NCI-H1417 treated with DMSO at 0.1 percent for 48 hours (cell line): Measurements from ENCODE around the gene ALDH3B2.
"Not testable (repeated sequence)": the region's sequence is repeated elsewhere in the genome, so short reads cannot be mapped to it uniquely, and the experiment has no call there.

ENCODE experiments used
- DNase-seq: peaks from one replicate; lab custom pipeline; 2025; lab: John Stamatoyannopoulos, UW

Gene ALDH3B2

DNA sequence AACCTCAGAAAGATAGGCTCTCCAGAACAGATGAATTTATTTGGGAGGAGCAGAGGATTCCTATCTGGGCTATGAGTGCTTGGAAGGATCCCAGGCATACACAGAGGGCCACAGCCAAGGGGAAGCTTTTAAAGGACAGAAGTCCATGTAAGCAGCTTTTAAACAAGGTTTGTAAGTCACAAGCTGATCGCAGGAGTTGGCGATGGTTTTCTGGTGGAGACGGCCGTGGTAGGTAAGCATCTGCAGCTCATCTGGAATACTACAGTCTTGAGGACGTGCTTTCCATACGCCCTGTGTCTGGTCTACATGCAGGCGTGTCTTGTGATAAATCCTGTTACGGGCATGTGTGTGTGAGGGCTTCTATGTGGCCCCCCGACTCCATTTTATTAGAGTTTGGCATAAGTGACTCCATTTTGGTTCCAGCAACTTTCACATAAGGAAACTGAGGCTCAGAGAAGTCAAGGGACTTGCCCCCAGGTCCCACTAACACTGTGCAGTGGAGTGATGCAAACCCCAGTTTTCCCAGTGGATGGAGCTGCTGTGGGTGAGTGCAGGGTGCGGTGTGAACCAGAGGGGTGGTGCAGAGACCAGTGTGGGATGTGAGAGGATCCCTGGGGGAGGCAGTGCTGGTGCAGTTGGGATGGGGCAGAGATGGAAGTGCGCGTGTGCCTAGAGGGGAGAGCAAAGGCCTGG lies 12.1 kb downstream of the ALDH3B2 start:
- DNase-seq = no peak

DNA sequence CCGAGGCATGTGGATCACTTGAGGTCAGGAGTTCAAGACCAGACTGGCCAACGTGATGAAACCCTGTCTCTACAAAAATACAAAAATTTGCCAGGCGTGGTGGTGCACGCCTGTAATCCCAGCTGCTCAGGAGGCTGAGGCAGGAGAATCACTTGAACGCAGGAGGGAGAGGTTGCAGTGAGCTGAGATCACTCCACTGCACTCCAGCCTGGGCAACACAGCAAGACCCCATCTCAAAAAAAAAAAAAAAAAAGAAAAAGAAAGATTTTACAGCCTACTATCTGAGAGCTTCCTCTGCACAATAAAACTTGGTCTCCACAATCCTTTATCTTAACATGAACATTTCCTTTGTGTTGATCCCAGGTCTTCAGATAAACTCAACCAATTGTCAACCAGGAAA lies 13.7 kb downstream of the ALDH3B2 start:
- DNase-seq = not testable (repeated sequence)

DNA sequence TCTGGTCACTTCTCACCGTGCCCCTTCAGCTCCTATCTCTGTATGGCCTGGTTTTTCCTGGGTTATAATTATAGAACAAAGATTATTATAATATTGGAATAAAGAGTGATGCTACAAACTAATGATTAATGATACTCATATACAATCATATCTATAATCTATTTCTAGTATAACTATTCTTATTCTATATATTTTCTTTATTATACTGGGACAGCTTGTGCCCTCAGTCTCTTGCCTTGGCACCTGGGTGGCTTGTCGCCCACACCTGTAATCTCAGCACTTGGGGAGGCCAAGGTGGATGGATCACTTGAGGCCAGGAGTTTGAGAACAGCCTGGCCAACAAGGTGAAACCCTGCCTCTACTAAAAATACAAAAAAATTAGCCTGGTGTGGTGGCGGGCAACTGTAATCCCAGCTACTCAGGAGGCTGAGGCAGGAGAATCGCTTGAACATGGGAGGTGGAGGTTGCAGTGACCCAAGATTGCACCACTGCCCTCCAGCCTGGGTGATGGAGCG lies 14.7 kb downstream of the ALDH3B2 start:
- DNase-seq = not testable (repeated sequence)

DNA sequence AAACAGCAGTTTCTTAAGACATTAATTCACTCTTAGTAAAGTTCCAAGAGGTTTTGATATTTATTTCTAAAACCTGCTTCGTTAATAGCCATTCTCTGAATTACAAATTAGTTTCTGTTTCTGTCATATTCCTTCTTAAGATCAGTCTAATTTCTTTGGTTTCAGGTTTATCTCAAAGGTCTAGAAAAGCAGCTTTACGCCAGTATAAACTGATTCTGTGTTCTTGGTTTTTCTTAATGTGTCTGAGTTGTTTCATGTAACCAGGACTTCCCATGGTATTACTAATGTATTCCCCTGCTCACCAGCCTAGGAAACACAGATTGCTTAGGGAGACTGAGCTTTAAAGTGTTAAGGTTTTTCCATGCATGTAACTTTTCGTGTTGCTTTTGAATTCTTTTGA lies 17.1 kb downstream of the ALDH3B2 start:
- no peak for DNase-seq

DNA sequence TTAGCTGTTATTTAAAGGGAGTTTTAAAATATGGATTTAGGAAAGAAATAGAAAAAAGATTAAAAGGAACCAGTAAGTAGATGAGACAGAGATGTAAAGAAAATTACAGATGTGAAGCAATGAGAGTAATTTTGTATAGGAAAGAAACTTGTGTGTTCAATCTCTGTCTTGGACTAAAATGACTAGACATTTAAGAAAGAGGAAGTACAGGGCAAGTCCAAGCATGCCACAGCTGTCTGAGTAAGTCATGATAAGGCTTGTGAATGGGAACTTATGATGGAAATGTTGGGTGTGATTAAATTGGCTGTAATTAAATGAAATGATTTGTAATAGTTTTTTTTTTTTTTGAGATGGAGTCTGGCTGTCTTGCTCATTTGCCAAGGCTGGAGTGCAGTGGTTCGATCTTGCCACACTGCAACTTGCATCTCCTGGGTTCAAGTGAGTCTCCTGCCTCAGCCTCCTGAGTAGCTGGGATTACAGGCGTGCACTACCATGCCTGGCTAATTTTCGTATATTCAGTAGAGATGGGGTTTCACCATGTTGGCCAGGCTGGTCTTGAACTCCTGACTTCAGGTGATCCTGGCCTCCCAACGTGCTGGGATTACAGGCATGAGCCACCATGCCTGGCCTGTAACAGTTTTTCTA lies 18.0 kb downstream of the ALDH3B2 start:
- no peak for DNase-seq

DNA sequence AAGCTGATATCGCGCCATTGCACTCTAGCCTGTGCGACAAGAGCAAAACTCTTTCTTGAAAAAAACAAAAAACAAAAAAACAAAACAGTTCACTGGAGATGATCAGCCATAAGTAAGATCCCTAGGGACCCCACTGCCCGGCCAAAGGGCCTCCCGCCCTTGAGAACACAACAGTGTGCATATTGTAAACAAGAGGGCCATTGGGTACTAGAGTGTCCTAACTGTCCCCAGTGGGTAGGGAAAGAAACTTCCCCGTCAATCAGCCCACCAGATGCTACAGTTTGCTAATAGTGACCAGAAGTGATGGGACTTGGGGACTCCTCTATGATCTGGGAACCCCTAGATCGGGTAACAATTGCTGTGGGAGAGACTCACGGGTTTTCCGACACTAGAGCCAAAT lies 20.2 kb downstream of the ALDH3B2 start:
- DNase-seq = no peak

DNA sequence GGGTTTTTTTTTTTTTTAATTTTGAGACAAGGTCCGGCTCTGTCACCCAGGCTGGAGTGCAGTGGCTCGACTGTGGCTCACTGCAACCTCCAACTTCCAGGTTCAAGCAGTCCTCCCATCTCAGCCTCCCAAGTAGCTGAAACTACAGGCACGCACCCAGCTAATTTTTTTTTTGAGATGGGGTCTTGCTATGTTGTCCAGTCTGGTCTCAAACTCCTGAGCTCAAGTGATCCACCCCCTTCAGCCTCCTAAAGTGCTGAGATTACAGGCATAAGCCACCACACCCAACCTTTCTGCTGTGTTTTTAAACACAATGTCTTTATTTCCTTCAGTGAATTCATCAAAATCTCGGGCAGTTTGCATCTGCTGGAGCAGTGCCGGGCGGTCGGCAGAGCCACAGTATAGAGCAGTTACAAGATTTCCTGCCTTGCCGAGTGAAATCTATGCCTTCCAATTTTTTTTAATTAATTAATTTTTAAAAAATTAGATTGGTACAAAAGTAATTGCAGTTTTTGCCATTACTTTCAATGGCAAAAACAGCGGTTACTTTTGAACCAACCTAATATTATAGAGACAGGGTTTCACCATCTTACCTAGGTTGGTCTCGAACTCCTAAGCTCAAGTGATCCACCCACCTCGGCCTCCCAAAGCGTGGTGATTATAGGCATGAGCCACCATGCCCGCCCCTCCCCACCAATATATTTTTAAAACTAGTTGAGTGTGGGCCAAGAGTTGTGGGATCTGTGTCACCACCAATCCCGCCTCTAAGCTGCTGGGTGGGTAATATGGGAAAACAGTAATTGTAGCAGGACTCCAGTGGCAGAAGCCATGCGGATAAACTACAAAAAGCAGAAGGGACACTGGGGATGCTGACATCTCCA lies 21.2 kb downstream of the ALDH3B2 start:
- no peak for DNase-seq

DNA sequence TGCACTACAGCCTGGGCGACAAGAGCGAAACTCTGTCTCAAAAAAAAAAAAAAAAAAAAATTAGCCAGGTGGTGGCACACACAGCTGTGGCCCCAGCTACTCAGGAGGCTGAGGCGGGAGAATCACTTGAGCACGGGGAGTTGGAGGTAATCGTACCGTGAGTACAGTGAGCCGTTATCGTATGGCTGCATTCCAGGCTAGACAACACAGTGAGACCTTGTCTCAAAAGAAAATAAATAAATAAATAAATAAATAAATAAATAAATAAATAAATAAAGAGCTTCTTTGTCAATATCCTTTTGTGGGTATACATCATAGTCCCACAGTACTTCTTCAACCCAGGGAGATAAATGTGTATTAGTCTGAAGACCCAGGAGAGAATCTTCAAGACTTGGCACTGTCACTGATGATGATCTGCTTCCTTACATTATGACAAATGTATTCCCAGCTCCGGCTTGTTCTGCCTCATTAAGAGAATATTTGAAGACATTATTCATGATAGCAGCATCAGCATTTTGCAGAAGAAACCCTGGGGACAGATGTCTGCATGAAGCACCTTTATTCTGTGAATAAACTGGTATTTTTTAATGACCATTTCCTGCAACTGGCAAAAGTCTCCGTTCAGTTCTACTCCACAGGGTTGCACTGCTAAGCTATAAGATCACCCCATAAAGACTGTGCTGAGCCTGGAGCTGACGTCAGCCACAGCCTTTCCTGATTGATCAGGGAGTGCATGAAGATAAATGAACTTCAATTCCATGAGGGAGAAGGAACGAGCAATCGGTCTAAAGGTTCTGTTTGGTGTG lies 22.2 kb downstream of the ALDH3B2 start:
- no peak for DNase-seq

DNA sequence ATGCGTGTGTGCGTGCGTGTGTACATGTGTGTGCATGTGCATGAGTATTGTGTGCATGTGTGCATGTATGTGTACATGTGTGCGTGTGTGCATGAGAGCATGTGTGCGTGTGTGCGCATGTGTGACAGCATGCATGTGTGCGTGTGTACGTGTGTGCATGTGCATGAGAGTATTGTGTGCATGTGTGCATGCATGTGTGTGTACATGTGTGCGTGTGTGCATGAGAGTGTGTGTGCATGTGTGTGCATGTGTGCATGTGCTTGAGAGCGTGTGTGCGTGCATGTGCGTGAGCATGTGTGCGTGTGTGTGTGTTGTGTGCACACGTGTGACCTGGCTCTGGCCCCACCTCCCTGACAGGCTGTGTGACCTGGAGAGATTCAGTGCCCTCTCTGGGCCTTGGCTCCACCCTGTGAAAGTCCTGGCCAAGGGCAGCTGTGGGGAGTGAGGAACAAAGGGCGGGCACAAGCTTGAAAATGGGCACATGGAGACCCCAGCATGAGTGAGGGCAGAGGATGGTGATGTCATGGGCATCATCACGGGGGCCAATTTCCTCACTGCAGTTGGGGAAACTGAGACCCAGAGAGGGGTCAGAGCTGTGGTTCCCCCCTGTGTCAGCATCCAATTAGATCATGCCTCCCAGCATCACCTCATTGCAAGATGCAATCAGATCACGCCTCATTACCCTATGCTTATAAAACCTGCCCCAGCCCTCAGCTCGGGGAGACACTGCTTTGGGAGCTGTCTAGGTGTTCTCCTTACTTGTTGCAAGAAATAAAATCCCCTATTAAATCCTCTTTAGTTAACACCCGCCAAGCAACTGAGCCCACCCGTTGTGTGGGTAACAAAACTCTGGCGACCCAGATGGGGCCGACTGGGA lies 24.6 kb downstream of the ALDH3B2 start:
- DNase-seq = no peak

DNA sequence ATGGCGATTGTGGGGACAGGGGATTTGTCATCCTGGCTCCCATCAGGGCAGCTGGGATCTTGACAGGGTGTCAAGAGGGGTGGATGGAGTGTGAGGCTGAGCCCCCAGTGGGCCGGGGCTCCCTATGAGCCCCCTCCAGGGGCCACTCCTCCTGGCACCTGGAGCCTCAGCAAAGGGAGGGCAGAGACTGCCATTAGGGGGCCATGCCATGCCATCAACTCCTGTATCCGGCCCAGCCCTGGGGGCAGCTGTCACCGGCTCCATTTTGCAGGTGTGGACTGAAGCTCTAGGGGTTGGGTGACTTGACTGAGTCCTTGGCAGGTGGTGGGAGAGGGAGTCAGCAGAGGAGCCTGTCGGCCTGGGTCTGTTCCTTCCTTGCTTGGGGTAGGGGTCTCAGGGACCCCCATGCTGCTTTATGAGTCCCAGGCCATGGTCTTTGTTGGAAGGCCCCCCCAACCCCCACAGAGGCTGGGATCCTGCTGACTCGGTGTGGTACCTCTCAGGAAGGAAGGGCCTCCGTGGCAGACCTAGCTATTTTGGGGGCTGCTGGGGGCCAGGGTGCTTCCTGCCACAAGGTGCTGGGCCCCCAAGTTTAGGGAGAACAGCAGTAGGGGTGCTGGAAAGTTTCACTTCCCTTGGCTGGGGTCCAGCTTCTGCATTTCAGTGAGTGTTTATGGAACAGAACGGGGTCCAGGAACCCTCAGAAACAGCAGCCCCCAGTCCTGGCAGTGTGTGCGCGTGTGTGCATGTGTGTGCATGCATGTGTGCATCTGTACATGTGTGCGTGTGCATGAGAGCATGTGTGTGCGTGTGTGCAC lies 25.4 kb downstream of the ALDH3B2 start:
- DNase-seq = no peak

DNA sequence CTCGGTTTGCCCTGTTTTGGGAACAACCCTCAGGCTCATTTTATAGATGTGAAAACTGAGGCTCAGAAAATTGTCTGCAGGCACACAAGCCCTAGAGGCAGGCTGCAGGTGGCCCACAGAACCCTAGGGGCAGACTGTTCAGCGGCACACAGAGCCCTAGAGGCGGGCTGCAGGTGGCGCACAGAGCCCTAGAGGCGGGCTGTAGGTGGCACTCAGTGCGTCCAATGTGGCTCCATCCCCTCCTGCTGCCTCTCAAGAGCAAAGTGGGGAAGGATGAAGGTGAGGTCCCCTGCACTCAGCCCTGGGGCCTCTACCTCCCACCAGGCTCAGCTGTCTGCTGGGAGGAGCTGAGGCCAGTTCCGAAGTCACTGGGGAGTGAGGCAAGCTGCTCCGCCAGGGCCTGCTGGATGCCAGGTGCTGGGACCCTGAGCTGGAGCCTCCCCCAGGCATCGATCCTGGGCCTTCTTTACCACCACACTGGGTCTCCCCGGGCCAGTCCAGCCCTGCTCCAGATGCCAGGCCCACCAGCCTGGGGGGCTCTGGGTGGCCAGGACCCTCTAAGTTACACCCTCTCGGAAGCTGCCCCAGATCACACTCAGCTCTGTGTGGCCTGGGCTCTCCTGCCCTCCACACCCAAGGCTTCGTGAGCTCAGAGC lies 26.2 kb downstream of the ALDH3B2 start:
- DNase-seq = no peak

DNA sequence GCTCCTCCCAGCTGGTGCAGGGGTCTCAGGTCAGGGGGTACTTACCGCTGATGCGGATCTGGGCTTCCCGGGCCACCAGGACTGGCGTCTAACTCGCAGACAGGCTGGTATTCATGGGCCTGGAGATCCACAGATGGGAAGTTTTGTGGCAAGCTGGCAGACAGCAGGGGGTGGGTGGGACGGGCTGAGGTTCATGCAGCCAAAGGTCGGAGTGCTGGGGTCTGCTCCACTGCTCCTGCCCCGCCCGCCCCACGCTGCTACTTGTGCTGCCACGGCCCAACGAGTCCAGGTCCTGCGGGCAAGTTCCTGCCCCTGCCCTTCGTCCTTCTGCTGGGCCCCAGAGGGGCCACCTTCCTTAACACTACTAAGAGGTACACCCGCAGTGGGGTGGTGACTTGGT lies 27.0 kb downstream of the ALDH3B2 start:
- DNase-seq = no peak

DNA sequence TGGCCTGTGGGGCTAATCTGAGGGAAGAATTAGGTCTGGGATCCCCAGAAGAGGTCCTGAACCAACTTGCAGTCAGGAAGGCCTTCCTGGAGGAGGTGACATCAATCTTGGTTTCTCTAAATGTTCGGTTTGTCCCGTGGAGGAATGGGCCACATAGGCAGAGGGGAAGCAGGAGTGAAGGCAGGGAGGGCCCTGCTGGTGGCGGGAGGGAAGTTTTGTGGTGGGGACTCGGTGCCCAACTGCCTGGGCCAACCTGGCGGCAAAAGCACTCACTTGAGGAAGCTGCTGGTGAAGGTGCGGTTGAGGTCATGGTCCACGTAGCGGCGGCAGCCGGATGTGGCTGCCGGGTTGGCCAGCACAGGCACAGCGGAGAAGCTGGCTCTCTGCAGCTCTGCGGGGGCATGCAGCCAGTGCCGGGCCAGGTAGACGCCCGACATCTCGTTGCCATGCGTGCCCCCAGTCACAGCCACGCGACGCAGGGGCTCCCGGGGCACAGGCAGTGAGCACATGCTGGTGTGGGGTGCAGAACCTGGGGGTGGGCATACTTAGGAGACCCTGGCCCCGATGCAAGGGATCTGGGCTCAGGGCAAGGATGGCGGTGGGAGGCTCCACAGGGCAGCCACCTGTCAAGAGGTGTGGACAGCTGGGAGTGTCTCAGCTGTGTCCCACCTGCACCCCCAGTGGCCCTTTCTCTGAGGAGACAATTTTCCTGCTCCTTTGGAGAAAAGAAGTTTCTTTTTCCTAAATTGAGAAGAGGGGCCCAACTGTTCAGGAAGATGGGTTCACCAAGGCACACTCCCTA lies 27.7 kb downstream of the ALDH3B2 start:
- no peak for DNase-seq

DNA sequence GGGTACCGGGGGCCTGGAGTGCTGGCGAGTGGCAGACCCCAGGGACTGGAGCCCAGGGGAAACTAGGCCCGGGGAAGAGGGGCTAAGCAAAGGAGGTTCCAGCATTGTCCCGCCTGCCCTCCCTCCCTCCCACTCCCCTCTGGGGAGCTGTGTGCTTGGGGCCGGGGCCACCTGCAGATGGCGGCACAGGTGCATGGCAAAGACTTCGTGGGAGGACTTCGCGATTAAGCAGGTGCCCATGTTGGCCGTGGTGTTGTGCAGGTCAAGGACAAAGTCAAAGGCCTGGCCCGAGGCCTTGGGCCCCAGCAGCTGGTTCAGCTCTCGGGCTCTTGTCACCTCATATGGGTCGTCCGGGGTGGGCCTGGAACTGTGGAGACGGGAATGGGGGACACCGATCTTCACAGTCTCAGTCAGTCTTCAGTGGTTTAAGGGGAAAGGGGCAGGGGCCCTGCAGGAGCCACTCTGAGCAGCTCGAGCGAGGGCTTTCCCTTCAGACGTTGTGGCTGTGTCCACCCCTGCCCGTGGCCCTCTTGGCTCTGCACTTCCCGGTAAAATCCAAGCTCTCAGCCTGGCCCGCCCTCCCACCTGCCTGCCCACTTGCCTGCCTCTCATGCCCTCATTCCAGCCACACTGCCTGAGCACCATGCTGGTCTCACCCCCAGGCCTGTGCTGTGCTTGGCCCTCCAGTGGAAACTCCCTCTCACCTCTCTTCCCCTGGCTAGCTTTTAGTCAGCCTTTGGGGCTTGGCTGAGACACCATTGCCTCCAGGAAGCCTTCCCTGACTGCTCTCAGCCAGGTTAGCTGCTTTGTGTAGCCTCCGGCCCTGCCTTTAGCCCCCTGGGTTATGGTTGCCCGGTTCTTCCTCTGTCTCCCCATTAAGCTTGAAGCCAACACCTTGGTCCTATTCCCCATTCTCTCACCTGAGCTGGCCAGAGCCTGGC lies 28.6 kb downstream of the ALDH3B2 start:
- no peak for DNase-seq

DNA sequence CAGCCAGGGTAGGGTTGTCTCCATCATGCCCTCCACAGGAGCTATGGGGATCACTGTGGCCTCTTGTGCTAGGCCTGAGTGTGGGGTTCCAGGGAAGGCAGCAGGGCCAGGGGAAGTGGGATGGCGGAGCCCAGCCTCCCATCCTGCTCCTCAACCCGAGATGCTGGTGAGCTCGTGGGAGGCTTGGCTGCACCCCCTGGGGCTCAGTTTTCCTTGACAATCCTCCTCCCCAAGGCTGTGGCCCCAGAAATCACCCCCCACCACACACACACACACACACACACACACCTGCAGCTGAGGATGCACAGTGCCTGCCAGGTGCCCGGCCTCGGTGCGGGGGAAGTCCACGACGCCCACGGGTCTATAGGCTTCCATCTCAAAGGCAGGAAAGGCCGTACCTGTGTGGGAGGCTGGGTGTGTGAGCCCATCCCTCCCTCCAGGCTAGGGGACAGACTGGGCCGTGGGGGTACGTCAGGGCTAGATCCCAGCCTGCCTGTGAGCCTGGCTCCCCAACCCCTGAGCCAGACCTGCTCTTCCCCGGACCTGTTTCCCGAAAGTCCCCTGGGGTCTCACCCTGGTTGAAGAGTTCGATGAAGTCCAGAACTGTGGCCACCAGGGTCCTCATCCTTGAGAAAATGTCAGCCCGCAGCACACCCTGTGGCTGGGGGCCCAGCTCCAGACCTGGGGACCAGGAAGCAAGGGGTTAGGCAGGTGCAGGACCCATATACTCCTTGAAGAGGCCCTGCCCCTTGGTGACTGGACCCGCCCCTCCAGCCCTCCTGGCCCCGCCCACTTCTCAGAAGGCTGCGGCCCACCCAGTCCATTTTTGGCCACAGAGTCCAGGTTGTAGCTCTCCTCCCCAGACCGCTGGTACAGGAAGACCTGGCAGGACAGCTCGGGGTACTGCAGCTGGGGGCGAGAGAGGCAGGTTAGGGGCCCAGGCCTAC lies 29.7 kb downstream of the ALDH3B2 start:
- DNase-seq = no peak

DNA sequence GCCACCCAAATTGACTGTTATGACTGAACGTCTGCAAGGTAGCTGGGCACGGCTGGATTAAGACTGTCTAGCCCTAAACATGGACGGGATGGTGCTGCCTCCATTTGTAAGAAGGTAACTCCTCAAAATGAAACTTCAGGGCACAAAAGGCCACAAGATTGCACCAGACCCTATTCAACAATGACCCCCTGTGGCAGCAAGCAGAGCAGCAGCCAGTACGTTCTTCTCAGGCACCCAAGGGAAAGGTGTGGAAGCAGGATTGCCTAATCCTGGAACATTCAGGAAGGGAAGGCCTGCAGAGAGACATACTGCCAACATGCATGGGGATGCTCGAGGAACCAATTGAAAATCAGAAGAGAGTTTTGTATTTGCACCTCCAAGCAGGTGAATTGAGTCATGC lies 30.4 kb downstream of the ALDH3B2 start:
- DNase-seq = no peak
